Cortex of kidney (tissue), 1 donor: ENCODE measurements around the gene TSFM.

ENCODE experiments used
- DNase-seq: peaks from one replicate; lab custom pipeline; 2025; lab: John Stamatoyannopoulos, UW

TSFM gene

DNA sequence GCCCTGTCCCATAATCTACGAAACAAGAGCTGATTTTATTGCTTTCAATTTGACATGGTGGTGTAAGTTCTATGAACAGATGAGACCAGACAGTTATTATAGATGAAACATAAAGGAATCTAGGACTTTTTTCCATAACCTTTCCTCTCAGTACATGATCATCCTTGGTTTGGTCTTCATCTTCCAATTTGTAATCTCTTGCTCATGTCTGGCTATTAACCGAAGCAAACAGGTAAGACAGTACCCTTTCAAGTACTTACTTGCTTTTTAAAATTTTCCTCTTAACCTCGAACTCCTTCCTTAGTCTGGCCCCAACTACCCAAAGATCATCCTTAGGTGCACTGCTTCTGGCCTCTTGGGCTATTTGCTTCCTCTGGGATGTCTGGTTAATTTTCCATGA lies 36.6 kb upstream of the TSFM start:
- DNase-seq, result no peak

DNA sequence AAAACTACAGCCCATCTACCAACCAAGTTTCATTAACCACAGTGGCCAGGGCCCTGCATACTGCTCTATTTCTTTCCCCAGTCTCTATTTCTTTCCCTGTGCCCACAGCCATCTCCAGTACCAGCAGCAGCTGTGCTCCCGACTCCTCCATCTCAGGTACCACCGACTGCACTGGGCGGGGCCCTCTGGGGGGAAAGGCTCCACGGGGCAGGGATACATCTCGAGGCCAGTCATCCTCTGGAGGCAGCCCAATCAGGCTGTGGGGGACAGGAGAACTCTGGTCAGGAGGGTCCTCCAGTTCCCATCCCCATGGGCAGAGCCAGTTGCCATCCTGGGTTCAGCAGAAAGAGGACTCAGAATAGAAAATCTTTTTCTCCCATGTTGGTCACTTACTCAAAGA lies 33.5 kb upstream of the TSFM start:
- DNase-seq, result no peak

- no peak for DNase-seq
These were observed 31.8 kb upstream of the TSFM start for GRCh38 chr12:57750561-57751431.

GRCh38 chr12:57751432-57751787 lies 31.2 kb upstream of the TSFM start:
- no peak for DNase-seq

DNA sequence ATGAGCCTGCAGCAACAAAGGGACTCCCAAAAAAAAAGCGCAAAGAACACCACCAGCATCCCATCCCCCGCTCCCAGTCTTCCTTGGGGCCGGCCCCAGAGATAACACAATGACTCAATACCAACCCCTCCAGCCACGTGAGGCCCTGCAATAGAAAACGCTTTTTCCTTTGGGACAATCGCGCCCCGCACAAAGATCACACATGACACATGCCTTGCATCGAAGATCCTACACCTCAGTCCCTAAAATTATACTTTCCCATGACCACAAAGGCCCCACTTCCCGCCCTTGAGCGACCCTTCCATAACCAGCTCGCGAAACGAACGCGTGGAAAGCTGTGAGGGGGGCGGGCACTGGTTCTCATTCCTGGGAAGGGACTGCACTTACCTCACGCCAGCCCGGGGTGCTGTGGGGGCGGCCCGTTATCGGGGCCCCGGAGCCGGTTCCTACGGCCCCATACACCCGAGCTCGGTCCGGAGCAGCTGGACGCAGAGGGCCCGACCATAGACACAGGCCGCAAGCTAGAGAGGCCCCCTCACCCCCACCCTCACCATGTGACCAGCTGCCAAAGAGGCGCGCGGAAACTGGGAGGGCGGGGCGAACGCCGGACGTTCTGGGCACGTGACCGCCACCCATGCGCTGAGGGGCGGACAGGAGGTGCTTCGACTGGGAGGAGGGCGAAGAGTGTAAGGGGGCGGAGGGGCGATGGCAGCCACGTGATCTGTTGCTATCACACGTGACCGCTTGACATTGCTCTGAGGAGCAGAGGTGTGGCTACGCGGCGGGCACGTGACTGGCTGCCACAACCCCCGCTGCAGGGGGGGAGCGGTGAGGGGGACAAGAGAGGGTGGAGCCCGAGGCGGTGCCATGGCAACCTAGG lies 30.6 kb upstream of the TSFM start, which contains the start of gene CDK4:
Gene CDK4, minus strand, starts transcription at position 523 of the 880 bp plus-strand sequence. CDS start 593 bp downstream, outside the sequence.
- DNase-seq, result peak; percentile 91

GRCh38 chr12:57752668-57753000 lies 30.0 kb upstream of the TSFM start:
- no peak for DNase-seq

GRCh38 chr12:57753756-57754337 lies 28.7 kb upstream of the TSFM start:
- no peak for DNase-seq

DNA sequence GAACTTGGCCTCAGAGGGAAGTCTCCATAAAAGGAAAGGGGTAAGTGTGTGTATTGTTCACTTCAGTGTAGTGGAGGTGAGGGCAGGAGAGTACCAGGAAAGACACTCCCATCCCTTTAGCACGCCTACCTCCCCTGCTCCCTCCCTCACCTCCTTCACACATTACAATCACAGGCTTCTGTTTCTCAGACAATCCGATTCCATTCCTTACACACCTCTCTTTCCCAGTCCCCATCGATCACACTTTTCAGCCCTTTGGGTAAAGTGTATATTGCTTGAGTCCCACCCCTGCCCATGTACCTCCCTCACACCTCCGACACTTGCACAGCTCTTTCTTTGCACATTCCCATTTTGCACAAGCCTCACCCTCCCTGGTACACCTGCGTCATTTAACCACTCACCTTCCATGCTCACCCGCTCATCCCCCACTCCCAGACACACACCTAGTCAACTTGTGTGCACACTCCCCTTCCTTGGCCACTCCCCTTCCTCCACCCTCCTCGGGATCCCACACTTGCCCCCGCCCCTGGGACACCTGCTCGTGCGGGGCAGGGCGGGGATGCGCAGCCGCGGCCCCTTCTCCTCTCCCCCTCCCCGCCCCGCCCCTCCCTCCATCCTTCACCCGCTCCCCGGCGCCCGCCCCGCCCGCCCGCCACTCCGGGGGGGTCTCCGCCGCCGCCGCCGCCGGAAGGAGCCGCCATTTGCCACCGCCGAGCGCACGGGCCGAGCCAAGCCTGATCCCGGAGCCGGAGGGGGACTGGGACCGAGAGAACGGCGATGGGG lies 28.0 kb upstream of the TSFM start, which contains the start of gene MARCHF9:
Gene MARCHF9, plus strand, starts transcription at position 693 of the 783 bp plus-strand sequence. CDS start 426 bp downstream, outside the sequence.
- no peak for DNase-seq

GRCh38 chr12:57755194-57755453 lies 27.5 kb upstream of the TSFM start:
- no peak for DNase-seq

DNA sequence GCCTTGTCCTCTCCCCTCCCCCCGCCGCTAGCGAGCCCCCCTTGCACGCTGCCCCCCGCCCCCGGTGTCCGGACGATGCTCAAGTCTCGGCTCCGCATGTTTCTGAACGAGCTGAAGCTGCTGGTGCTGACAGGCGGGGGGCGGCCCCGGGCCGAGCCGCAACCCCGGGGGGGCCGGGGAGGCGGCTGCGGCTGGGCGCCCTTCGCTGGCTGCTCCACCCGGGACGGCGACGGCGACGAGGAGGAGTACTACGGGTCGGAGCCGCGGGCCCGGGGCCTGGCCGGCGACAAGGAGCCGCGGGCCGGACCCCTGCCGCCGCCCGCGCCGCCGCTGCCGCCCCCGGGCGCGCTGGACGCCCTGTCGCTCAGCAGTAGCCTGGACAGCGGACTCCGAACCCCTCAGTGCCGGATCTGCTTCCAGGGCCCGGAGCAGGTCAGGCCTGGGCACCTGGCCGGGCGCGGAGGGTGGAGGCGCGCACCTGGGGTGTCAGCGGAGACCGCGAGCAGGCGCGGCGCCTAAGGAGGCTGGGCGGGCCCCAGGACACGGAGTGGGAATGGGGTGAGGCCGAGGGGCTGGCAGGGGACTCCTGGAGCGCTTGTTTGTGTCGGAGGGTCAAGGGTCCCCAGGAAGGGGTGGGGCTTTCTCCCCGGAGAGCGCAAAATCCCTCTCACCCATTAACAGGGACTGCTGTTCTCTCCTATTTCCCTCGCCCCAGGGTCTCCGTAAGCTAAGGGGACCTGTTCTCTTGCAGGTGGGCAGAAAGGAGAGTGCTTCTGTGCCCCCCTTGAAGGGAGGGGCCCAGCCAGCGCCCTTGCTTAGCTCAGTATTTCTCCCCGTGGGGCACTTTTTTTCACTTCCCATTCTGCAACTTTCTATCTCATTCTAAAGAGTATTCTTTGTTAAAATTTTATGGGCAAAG lies 26.9 kb upstream of the TSFM start:
- DNase-seq, result no peak

- DNase-seq, result no peak
These were observed 25.9 kb upstream of the TSFM start for GRCh38 chr12:57756406-57757341.

GRCh38 chr12:57757771-57758170 lies 24.8 kb upstream of the TSFM start:
- no peak for DNase-seq

GRCh38 chr12:57758552-57759359 lies 23.8 kb upstream of the TSFM start:
- no peak for DNase-seq

GRCh38 chr12:57759360-57759980 lies 23.1 kb upstream of the TSFM start:
- DNase-seq, result no peak

GRCh38 chr12:57760347-57760982 lies 22.1 kb upstream of the TSFM start:
- no peak for DNase-seq

DNA sequence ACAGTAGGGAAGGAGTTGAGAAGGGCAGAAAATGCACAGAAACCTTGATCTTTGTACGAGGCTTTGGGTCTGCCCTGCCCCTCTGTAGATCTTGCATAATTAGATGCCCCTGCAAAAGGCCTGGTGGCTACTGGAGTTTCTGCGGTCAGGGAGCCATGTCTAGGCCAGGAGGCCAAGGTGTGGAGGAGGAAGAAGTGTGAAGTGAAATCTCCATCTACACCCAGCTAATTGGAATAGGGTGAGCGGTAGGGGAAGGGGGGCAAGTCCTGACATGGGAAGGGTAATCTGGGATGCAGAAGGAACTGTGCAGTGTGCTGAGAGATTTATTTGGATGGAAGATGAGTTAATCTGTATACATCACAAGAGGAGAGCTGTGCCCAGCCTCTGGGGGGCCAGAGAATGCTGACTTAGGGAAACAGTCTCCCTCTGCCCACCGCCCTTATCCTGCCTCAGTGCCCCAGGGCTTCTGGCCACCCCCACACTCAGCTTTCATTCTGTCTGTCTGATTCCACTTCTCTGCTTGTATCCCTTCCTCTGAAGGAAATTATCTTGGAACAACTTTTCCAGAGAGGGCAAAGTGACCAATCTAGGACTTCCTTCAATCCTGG lies 21.1 kb upstream of the TSFM start:
- no peak for DNase-seq

DNA sequence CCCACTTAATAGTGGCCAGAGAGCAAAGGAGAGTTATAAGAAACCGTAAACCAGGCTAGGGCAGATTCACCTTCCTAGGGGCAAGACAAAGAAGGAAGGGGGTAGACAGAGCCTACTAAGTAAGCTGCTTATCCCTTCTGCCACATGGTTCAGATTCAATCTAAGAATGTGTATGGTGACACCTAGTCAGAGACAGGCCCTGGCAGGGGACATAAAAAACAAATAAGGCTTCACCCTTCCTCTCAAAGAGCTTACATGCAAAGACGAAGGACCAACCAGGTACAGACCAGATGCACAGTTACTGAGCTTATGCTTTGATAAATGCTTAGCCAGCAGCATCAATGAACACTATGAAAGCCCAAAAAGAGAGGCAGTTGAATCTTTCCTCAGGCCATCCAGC lies 20.1 kb upstream of the TSFM start:
- no peak for DNase-seq
